Prostate gland (tissue), 2 donors: ENCODE measurements around the gene ATP6V0D1. TPM values are rescaled to one million over a fixed set of nuclear protein-coding genes. Genes with fewer than 3 reads are reported as not detected.

Experiments
- DNase-seq: peaks from one replicate; pipeline ENCODE4 v3.0.0-alpha.2; 2019; ENCODE audit warnings: low spot score
- H3K27ac ChIP-seq, 2 donors: fragments of 200-600 bp; sonication (generic); 2 replicates each; pipeline ENCODE4 v1.5.1; 2017 to 2019
- H3K27me3 ChIP-seq: fragments of 200-600 bp; sonication (generic); replicated peaks from 2 replicates; pipeline ENCODE4 v1.5.1; 2019; ENCODE audit not compliant: insufficient read depth
- H3K36me3 ChIP-seq, 2 donors: fragments of 200-600 bp; sonication (generic); 1 replicate in 1 of 2; 2 replicates in 1 of 2; pipeline versions ENCODE4 v1.5.1 to v1.8.1; 2017 to 2019
- H3K4me1 ChIP-seq: fragments of 200-600 bp; sonication (generic); replicated peaks from 2 replicates; pipeline ENCODE4 v1.5.1; 2019
- H3K4me3 ChIP-seq, 2 donors: fragments of 200-600 bp; sonication (generic); 2 replicates each; pipeline ENCODE4 v1.5.1; 2017 to 2019
- H3K9me3 ChIP-seq: fragments of 200-600 bp; sonication (generic); 2 replicates; pipeline ENCODE4 v1.5.1; 2017
- CTCF ChIP-seq, 4 experiments: fragments of 200-600 bp in 2 of 4; fragments of 450-650 bp in 2 of 4; sonication (generic) in 2 of 4; IDR thresholded peaks; 1 replicate in 3 of 4; 2 replicates in 1 of 4; pipeline ENCODE4 v1.5.1; 2016 to 2019; ENCODE audit warnings: antibody characterized with exemption in 4 of 4, mild to moderate bottlenecking in 2 of 4, moderate library complexity in 2 of 4
- POLR2A ChIP-seq: fragments of 450-650 bp; IDR thresholded peaks from one replicate; pipeline ENCODE4 v1.6.1; 2016; ENCODE audit warnings: antibody characterized with exemption, mild to moderate bottlenecking
- POLR2AphosphoS5 ChIP-seq: sonication (generic); formaldehyde crosslinking; IDR thresholded peaks from one replicate; pipeline ENCODE4 v1.6.1; 2017; ENCODE audit warnings: antibody characterized with exemption
- WGBS: methylation state at CpG from one replicate; pipeline ENCODE4 v1.1.5; 2018; 5-methylcytosine and 5-hydroxymethylcytosine counted together
- intact Hi-C: fragments of 100-400 bp; cut with DNase I; formaldehyde crosslinking; loops from one replicate; pipeline ENCODE4 v1.14.2; 2022
- total RNA-seq, 2 donors: library from RNA; depleted of rRNA; stranded (reverse); fragments of >200 nt; gene quantifications; one replicate each; pipeline ENCODE4 v1.1.0, GENCODE V29; 2016

The ATP6V0D1 gene
- total RNA-seq, 2 donors from 2014 or later, result 98.3 to 138 TPM

- Histone ChIP-seq H3K4me3 (peak overlapping the region; percentile 32 to 43), H3K36me3 (no peaks in the 10 kb centered on the region), H3K4me1 (peaks cover 13% of the 10 kb centered on the region), H3K27ac (peak overlapping the region; percentile 70 to 87), H3K27me3 (no peaks in the 10 kb centered on the region), H3K9me3 (no peaks in the 10 kb centered on the region)
- WGBS, result under 1% methylated on average over 20 of the region's 53 CpGs
- intact Hi-C loops, result no loop called here
- TF ChIP-seq POLR2A (no peak), CTCF (IDR thresholded peaks at IDR 0.05) (peak in 1 of 4 experiments; percentile 26)
- DNase-seq, result no peak
These were observed 50.4 kb downstream of the ATP6V0D1 start for GRCh38 chr16:67430504-67430976.

- H3K4me1 ChIP-seq, result peaks cover 13% of the 10 kb centered on the region
- H3K9me3 ChIP-seq, result no peaks in the 10 kb centered on the region
- no peak for TF ChIP-seq POLR2A
- TF ChIP-seq CTCF (IDR thresholded peaks at IDR 0.05), result no peak
- TF ChIP-seq POLR2AphosphoS5, result no peak
- peak overlapping the region; percentile 70 to 87 for H3K27ac ChIP-seq
- DNase-seq, result no peak
- no peaks in the 10 kb centered on the region for H3K36me3 ChIP-seq
- H3K4me3 ChIP-seq, result peak overlapping the region; percentile 32 to 43
- intact Hi-C loops, result loop anchor here (2.0 kb wide), 1 partner anchor 35 kb away; no protein-coding TSS in a partner anchor
- no peaks in the 10 kb centered on the region for H3K27me3 ChIP-seq
- WGBS, result 33% methylated on average over 9 of the region's 13 CpGs
These were observed 51.0 kb downstream of the ATP6V0D1 start for GRCh38 chr16:67429799-67430503.

GRCh38 chr16:67429053-67429798 lies 51.7 kb downstream of the ATP6V0D1 start:
- no peaks in the 10 kb centered on the region for H3K27me3 ChIP-seq
- intact Hi-C loops, result loop anchor here (2.0 kb wide), 1 partner anchor 36 kb away; no protein-coding TSS in a partner anchor
- 97% methylated on average over 3 of the region's 3 CpGs for WGBS

GRCh38 chr16:67428146-67428731 lies 52.7 kb downstream of the ATP6V0D1 start:
- Histone ChIP-seq H3K4me1 (peaks cover 13% of the 10 kb centered on the region), H3K4me3 (no peak overlapping the region), H3K9me3 (no peaks in the 10 kb centered on the region), H3K27me3 (no peaks in the 10 kb centered on the region), H3K27ac (peak overlapping the region; percentile 45 to 49), H3K36me3 (no peaks in the 10 kb centered on the region)
- DNase-seq, result peak; percentile 76
- TF ChIP-seq CTCF (IDR thresholded peaks at IDR 0.05) (peak; percentile 69 to 97 (median 94)), POLR2AphosphoS5 (peak; percentile 58), POLR2A (peak; percentile 17)
- WGBS, result 24% methylated on average over 7 of the region's 11 CpGs
- intact Hi-C loops, result loop anchor here (2.0 kb wide), 1 partner anchor 37 kb away; no protein-coding TSS in a partner anchor

More at GRCh38 chr16:67429053-67429798, 51.7 kb downstream of the ATP6V0D1 start:
- no peaks in the 10 kb centered on the region for H3K36me3 ChIP-seq
- H3K9me3 ChIP-seq, result no peaks in the 10 kb centered on the region
- no peak overlapping the region for H3K4me3 ChIP-seq
- no peak for DNase-seq
- no peak for TF ChIP-seq CTCF (IDR thresholded peaks at IDR 0.05)
- TF ChIP-seq POLR2A, result no peak
- TF ChIP-seq POLR2AphosphoS5, result no peak
- H3K27ac ChIP-seq, result peak overlapping the region in 1 of 2 donors; percentile 49
- peaks cover 13% of the 10 kb centered on the region for H3K4me1 ChIP-seq
